GM13977 (cell line): ENCODE data around the gene CXCR4.
A peak's percentile ranks its signal among the peaks of the same experiment; 100 is the strongest.

Source experiments
- DNase-seq: peaks from one replicate; pipeline ENCODE4 v3.0.0; 2012; ENCODE audit warnings: low spot score
- CTCF ChIP-seq: IDR thresholded peaks from 2 replicates; pipeline ENCODE4 v1.5.1; 2012; ENCODE audit warnings: mild to moderate bottlenecking, control low read depth; ENCODE audit not compliant: insufficient read depth; ENCODE audit errors: extremely low read depth, missing control alignments
- in situ Hi-C: fragments of 300-500 bp; cut with MboI; formaldehyde crosslinking; loops from one replicate; pipeline ENCODE4 v1.12.0; 2022; ENCODE audit warnings: low sequenced_read_pairs, low pct_unique_long_range_greater_than_20kb, mixed read lengths, inconsistent platforms; ENCODE audit not compliant: unreplicated experiment

CXCR4 gene

GRCh38 chr2:136132825-136133155, 14.8 kb upstream of the CXCR4 start:
- in situ Hi-C loops, result no loop called here
- DNase-seq, result no peak
- TF ChIP-seq CTCF, result no peak

- TF ChIP-seq CTCF, result peak; percentile 18
- in situ Hi-C loops, result no loop called here
- DNase-seq, result peak; percentile 82
Observed at GRCh38 chr2:136131961-136132824, 14.2 kb upstream of the CXCR4 start.

- in situ Hi-C loops, result no loop called here
- DNase-seq, result no peak
- no peak for TF ChIP-seq CTCF
Observed at GRCh38 chr2:136131484-136131960, 13.6 kb upstream of the CXCR4 start.

- no peak for DNase-seq
- no peak for TF ChIP-seq CTCF
- in situ Hi-C loops, result no loop called here
Observed at GRCh38 chr2:136130511-136130910, 12.6 kb upstream of the CXCR4 start.

- no peak for DNase-seq
- in situ Hi-C loops, result no loop called here
- TF ChIP-seq CTCF, result no peak
Observed at GRCh38 chr2:136130045-136130444, 12.1 kb upstream of the CXCR4 start.

GRCh38 chr2:136129601-136130000, 11.7 kb upstream of the CXCR4 start:
- no peak for TF ChIP-seq CTCF
- DNase-seq, result peak; percentile 33
- in situ Hi-C loops, result loop anchor here (10.0 kb wide), 1 partner anchor 255 kb away; no protein-coding TSS in a partner anchor
